WTC11 (cell line): ENCODE results near the gene THOC1.

Source experiments
- JUN ChIP-seq: sonication (generic); formaldehyde crosslinking; IDR thresholded peaks from 2 replicates; pipeline ENCODE4 v1.8.0; 2023; ENCODE audit warnings: mild to moderate bottlenecking, missing genetic modification reagents
- NR3C1 ChIP-seq: sonication (generic); formaldehyde crosslinking; conservative IDR thresholded peaks from 2 replicates; pipeline ENCODE4 v1.8.1; 2023; ENCODE audit warnings: low read depth, mild to moderate bottlenecking, missing genetic modification reagents
- ZNF232 ChIP-seq: sonication (generic); formaldehyde crosslinking; IDR thresholded peaks from 2 replicates; pipeline ENCODE4 v1.8.0; 2022; ENCODE audit warnings: mild to moderate bottlenecking, missing genetic modification reagents
- TF ChIP-seq, protein P1 (sequence below): fragments of 200-600 bp; IDR thresholded peaks from 2 replicates; pipeline ENCODE4 v1.8.0; 2022; ENCODE audit warnings: antibody characterized with exemption

DNA sequence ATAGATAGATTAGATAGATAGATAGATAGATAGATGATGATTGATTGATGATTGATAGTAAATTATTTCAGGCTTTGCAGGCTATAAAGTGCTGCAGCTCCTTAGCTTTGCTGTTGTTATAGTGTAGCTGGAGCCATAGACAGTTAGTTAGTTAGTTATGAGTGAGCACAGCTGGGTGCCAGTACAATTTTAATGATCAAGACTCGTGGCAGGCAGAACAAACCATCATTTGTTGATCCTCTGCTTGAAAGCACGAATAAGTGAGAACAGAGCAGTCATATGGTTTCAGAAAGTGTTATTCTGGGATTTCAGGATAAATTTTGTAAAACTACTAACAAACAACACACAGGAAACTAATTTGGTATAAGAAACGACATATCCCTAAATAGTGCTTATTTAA is 53.9 kb downstream of the THOC1 start:
- TF ChIP-seq, protein P1, sequence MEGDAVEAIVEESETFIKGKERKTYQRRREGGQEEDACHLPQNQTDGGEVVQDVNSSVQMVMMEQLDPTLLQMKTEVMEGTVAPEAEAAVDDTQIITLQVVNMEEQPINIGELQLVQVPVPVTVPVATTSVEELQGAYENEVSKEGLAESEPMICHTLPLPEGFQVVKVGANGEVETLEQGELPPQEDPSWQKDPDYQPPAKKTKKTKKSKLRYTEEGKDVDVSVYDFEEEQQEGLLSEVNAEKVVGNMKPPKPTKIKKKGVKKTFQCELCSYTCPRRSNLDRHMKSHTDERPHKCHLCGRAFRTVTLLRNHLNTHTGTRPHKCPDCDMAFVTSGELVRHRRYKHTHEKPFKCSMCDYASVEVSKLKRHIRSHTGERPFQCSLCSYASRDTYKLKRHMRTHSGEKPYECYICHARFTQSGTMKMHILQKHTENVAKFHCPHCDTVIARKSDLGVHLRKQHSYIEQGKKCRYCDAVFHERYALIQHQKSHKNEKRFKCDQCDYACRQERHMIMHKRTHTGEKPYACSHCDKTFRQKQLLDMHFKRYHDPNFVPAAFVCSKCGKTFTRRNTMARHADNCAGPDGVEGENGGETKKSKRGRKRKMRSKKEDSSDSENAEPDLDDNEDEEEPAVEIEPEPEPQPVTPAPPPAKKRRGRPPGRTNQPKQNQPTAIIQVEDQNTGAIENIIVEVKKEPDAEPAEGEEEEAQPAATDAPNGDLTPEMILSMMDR, result no peak
- TF ChIP-seq ZNF232, result no peak
- no peak for TF ChIP-seq JUN (CRISPR knock-in tag)
- TF ChIP-seq NR3C1 (CRISPR knock-in tag), result no peak
